IMR-90 (cell line): ENCODE results near the gene RETN. TPM values are rescaled to one million over a fixed set of nuclear protein-coding genes. Genes with fewer than 3 reads are reported as not detected.

Experiments
- ATAC-seq: fragments of 200-7000 bp; cut with Tn5 transposase; 2 replicates; pipeline ENCODE4 v1.9.1; 2020; ENCODE audit warnings: low read depth, mild to moderate bottlenecking, moderate library complexity
- BruUV-seq: library from RNA; stranded (reverse); fragments of 400-500 nt; replicated peaks from 2 replicates; lab custom pipeline; 2021; lab: Mats Ljungman, UMichigan
- CTCF ChIA-PET: fragments of 300-600 bp; formaldehyde crosslinking; extraction: SDS; loops from one replicate; lab custom pipeline; 2021; ENCODE audit warnings: antibody characterized with exemption; lab: Yijun Ruan, JAX
- POLR2A ChIA-PET: fragments of 300-600 bp; sonication (Branson Sonifier 250); formaldehyde crosslinking; loops from one replicate; lab custom pipeline; 2022; ENCODE audit warnings: antibody characterized with exemption; ENCODE audit not compliant: unreplicated experiment; lab: Charles Lee
- DNase-seq: peaks from one replicate; pipeline ENCODE4 v3.0.0; 2013
- H2AFZ ChIP-seq: replicated peaks from 2 replicates; pipeline ENCODE3; 2013; ENCODE audit warnings: low read length, mild to moderate bottlenecking; ENCODE audit not compliant: poor library complexity
- H2AK5ac ChIP-seq: 2 replicates; pipeline ENCODE4 v1.6.1; 2013; ENCODE audit warnings: low read depth, low read length, inconsistent platforms
- H2AK9ac ChIP-seq: replicated peaks from 2 replicates; pipeline ENCODE3; 2013; ENCODE audit warnings: mild to moderate bottlenecking, low read depth, low read length, moderate library complexity; ENCODE audit not compliant: poor library complexity
- H2BK120ac ChIP-seq: 2 replicates; pipeline ENCODE4 v1.6.1; 2013; ENCODE audit warnings: low read depth, low read length, inconsistent platforms
- H2BK15ac ChIP-seq: 3 replicates; pipeline ENCODE4 v1.6.1; 2013; ENCODE audit warnings: low read depth, low read length, inconsistent platforms
- H2BK20ac ChIP-seq: 2 replicates; pipeline ENCODE4 v1.6.1; 2013; ENCODE audit warnings: low read depth, mild to moderate bottlenecking, inconsistent platforms, low read length, moderate library complexity
- H2BK5ac ChIP-seq: 2 replicates; pipeline ENCODE4 v1.6.1; 2013; ENCODE audit warnings: mild to moderate bottlenecking, low read depth, low read length, inconsistent platforms; ENCODE audit not compliant: poor library complexity, severe bottlenecking
- H3K14ac ChIP-seq: replicated peaks from 2 replicates; pipeline ENCODE4 v1.6.1; 2013; ENCODE audit warnings: low read depth, low read length, inconsistent platforms
- H3K18ac ChIP-seq: 2 replicates; pipeline ENCODE4 v1.6.1; 2013; ENCODE audit warnings: low read depth, low read length, control low read depth
- H3K23ac ChIP-seq: 2 replicates; pipeline ENCODE4 v1.6.1; 2013; ENCODE audit warnings: low read depth, low read length, inconsistent platforms
- H3K27ac ChIP-seq: 2 replicates; pipeline ENCODE4 v1.5.1; 2013; ENCODE audit warnings: mild to moderate bottlenecking, control low read depth, low read length; ENCODE audit not compliant: insufficient read depth
- H3K27me3 ChIP-seq: 2 replicates; pipeline ENCODE4 v1.6.1; 2013; ENCODE audit warnings: low read length; ENCODE audit not compliant: control insufficient read depth, insufficient read depth
- H3K36me3 ChIP-seq: 2 replicates; pipeline ENCODE4 v1.6.1; 2013; ENCODE audit warnings: low read length, mixed read lengths; ENCODE audit not compliant: control insufficient read depth, insufficient read depth
- H3K4ac ChIP-seq: 2 replicates; pipeline ENCODE4 v1.6.1; 2013; ENCODE audit warnings: low read depth, low read length, inconsistent platforms
- H3K4me1 ChIP-seq: 2 replicates; pipeline ENCODE4 v1.6.1; 2013; ENCODE audit warnings: low read length, mixed read lengths; ENCODE audit not compliant: control insufficient read depth, insufficient read depth
- H3K4me2 ChIP-seq: 2 replicates; pipeline ENCODE4 v1.6.1; 2013; ENCODE audit warnings: low read depth, mild to moderate bottlenecking, control low read depth, low read length, moderate library complexity
- H3K4me3 ChIP-seq: 2 replicates; pipeline ENCODE4 v1.5.1; 2013; ENCODE audit warnings: low read depth, mild to moderate bottlenecking, control low read depth, low read length, moderate library complexity; ENCODE audit not compliant: insufficient read depth
- H3K56ac ChIP-seq: 2 replicates; pipeline ENCODE4 v1.6.1; 2013; ENCODE audit warnings: low read length, inconsistent platforms; ENCODE audit not compliant: insufficient read depth; ENCODE audit errors: extremely low read depth
- H3K79me1 ChIP-seq, 2 experiments: 2 replicates each; pipeline ENCODE4 v1.6.1; 2013; ENCODE audit warnings: low read length in 2 of 2, inconsistent platforms in 1 of 2, low read depth in 1 of 2
- H3K9ac ChIP-seq: 2 replicates; pipeline ENCODE4 v1.6.1; 2013; ENCODE audit warnings: low read depth, low read length, control low read depth
- H3K9me1 ChIP-seq: 2 replicates; pipeline ENCODE4 v1.6.1; 2013; ENCODE audit warnings: low read length, inconsistent platforms; ENCODE audit not compliant: insufficient read depth
- H3K9me3 ChIP-seq: 2 replicates; pipeline ENCODE4 v1.6.1; 2013; ENCODE audit warnings: low read length; ENCODE audit not compliant: control insufficient read depth, insufficient read depth
- H4K20me1 ChIP-seq: 2 replicates; pipeline ENCODE4 v1.6.1; 2013; ENCODE audit warnings: low read length, inconsistent platforms; ENCODE audit not compliant: insufficient read depth
- H4K5ac ChIP-seq: 2 replicates; pipeline ENCODE4 v1.6.1; 2013; ENCODE audit warnings: mild to moderate bottlenecking, low read depth, low read length, control low read depth
- H4K8ac ChIP-seq, 2 experiments: 2 replicates each; pipeline ENCODE4 v1.6.1; 2013; ENCODE audit warnings: low read depth in 2 of 2, low read length in 2 of 2, control low read depth in 1 of 2, inconsistent platforms in 1 of 2
- H4K91ac ChIP-seq: 2 replicates; pipeline ENCODE4 v1.6.1; 2013; ENCODE audit warnings: low read depth, low read length, inconsistent platforms; ENCODE audit not compliant: insufficient read depth
- BHLHE40 ChIP-seq: fragments of 150-350 bp; IDR thresholded peaks from 2 replicates; pipeline ENCODE4 v1.6.1; 2016; ENCODE audit warnings: mild to moderate bottlenecking, low read depth, low read length
- CEBPB ChIP-seq: IDR thresholded peaks from 2 replicates; pipeline ENCODE4 v1.6.1; 2012; ENCODE audit warnings: low read depth, low read length, improper control_type of control experiment
- CHD1 ChIP-seq: IDR thresholded peaks from 2 replicates; pipeline ENCODE4 v1.6.1; 2012; ENCODE audit warnings: low read depth, low read length, improper control_type of control experiment
- FOS ChIP-seq: fragments of 150-350 bp; IDR thresholded peaks from 2 replicates; pipeline ENCODE4 v1.6.1; 2016; ENCODE audit warnings: low read depth, low read length
- MAFK ChIP-seq: IDR thresholded peaks from 2 replicates; pipeline ENCODE4 v1.6.1; 2012; ENCODE audit warnings: low read depth, low read length, improper control_type of control experiment
- MAZ ChIP-seq: IDR thresholded peaks from 2 replicates; pipeline ENCODE4 v1.6.1; 2012; ENCODE audit warnings: low read depth, mild to moderate bottlenecking, low read length, improper control_type of control experiment, moderate library complexity, borderline replicate concordance
- MXI1 ChIP-seq: IDR thresholded peaks from 2 replicates; pipeline ENCODE4 v1.6.1; 2012; ENCODE audit warnings: low read depth, mild to moderate bottlenecking, low read length, moderate library complexity, borderline replicate concordance
- POLR2A ChIP-seq: IDR thresholded peaks from 2 replicates; pipeline ENCODE4 v1.6.1; 2012; ENCODE audit warnings: mild to moderate bottlenecking, low read depth, low read length
- RCOR1 ChIP-seq: IDR thresholded peaks from 2 replicates; pipeline ENCODE4 v1.6.1; 2012; ENCODE audit warnings: mild to moderate bottlenecking, low read length, improper control_type of control experiment; ENCODE audit not compliant: insufficient replicate concordance
- RFX5 ChIP-seq: IDR thresholded peaks from 2 replicates; pipeline ENCODE4 v1.8.0; 2012; ENCODE audit warnings: low read depth, mild to moderate bottlenecking, low read length, moderate library complexity
- SMC3 ChIP-seq: fragments of 150-350 bp; IDR thresholded peaks from 2 replicates; pipeline ENCODE4 v1.6.1; 2016; ENCODE audit warnings: low read depth, mild to moderate bottlenecking, antibody characterized with exemption, low read length, moderate library complexity
- WGBS, 2 experiments: methylation state at CpG; one replicate each; pipeline versions ENCODE4 v1.1.5 to v1.1.7; 2013; ENCODE audit warnings: missing lambda C conversion rate in 2 of 2; ENCODE audit not compliant: insufficient read length in 1 of 2; ENCODE audit errors: extremely low coverage in 2 of 2; 5-methylcytosine and 5-hydroxymethylcytosine counted together
- dilution Hi-C: fragments of 300-500 bp; cut with HindIII; formaldehyde crosslinking; loops from one replicate; pipeline ENCODE4 v1.14.3; 2018; ENCODE audit warnings: low sequenced_read_pairs; ENCODE audit not compliant: unreplicated experiment
- in situ Hi-C: fragments of 300-500 bp; cut with MboI; formaldehyde crosslinking; loops from 3 replicates; pipeline ENCODE4 v1.14.3; 2019; ENCODE audit warnings: low sequenced_read_pairs, inconsistent platforms, mixed read lengths
- intact Hi-C: fragments of 100-400 bp; cut with micrococcal nuclease; formaldehyde crosslinking; loops from 2 replicates; pipeline ENCODE4 v1.10.0; 2022
- polyA plus RNA-seq, 3 experiments: library from polyadenylated mRNA; depleted of rRNA; stranded (reverse); fragments of >200 nt; gene quantifications; 2 replicates each; pipeline ENCODE4 v1.2.3, GENCODE V29; 2012; ENCODE audit warnings: low replicate concordance in 1 of 3
- total RNA-seq: library from RNA; depleted of rRNA; stranded (reverse); fragments of >200 nt; gene quantifications from 2 replicates; pipeline ENCODE4 v1.2.3, GENCODE V29; 2012
- TF ChIP-seq, protein P1 (sequence below): conservative IDR thresholded peaks from 2 replicates; pipeline ENCODE4 v1.5.1; 2012; ENCODE audit warnings: mild to moderate bottlenecking, low read depth, low read length, improper control_type of control experiment
- TF ChIP-seq, protein P2 (sequence below): fragments of 150-350 bp; IDR thresholded peaks from 2 replicates; pipeline ENCODE4 v1.6.1; 2016; ENCODE audit warnings: low read depth, mild to moderate bottlenecking, low read length, moderate library complexity, borderline replicate concordance
- TF ChIP-seq, protein P3 (sequence below): fragments of 150-350 bp; IDR thresholded peaks from 2 replicates; pipeline ENCODE4 v1.6.1; 2017; ENCODE audit warnings: mild to moderate bottlenecking, antibody characterized with exemption, low read length, low read depth

The RETN gene
- total and polyA plus RNA-seq, 2 of the 4 experiments (the other 2 are of a cell fraction): not detected

- DNase-seq (no peak), ATAC-seq (no peak)
- Histone ChIP-seq H3K4me2 (no peak overlapping the region), H3K4me1 (no peaks in the 10 kb centered on the region), H3K9ac (no peak overlapping the region), H4K5ac (no peak overlapping the region), H3K36me3 (no peaks in the 10 kb centered on the region), H3K56ac (no peak overlapping the region), H3K18ac (no peak overlapping the region), H3K79me1 (no peaks in the 10 kb centered on the region), H4K8ac (no peak overlapping the region), H3K4ac (no peak overlapping the region), H2BK5ac (no peak overlapping the region), H2AFZ (no peak overlapping the region), H4K20me1 (no peaks in the 10 kb centered on the region), H3K9me3 (no peaks in the 10 kb centered on the region), H2BK120ac (no peak overlapping the region), H3K27ac (no peak overlapping the region), H2BK20ac (no peak overlapping the region), H3K23ac (no peak overlapping the region), H2AK9ac (no peak overlapping the region), H3K9me1 (no peaks in the 10 kb centered on the region), H3K4me3 (no peak overlapping the region), H3K27me3 (peaks cover 7% of the 10 kb centered on the region; the same call in 1 of the 2 replicates), H2AK5ac (no peak overlapping the region), H4K91ac (no peak overlapping the region), H2BK15ac (no peak overlapping the region), H3K14ac (no peak overlapping the region)
- in situ Hi-C loops (no loop called here), intact Hi-C loops (no loop called here), dilution Hi-C loops (no loop called here)
- no TSS peak for BruUV-seq
- WGBS, 2 experiments: no CpG with 5 or more reads among the region's 2 CpGs
- TF ChIP-seq, protein P1, sequence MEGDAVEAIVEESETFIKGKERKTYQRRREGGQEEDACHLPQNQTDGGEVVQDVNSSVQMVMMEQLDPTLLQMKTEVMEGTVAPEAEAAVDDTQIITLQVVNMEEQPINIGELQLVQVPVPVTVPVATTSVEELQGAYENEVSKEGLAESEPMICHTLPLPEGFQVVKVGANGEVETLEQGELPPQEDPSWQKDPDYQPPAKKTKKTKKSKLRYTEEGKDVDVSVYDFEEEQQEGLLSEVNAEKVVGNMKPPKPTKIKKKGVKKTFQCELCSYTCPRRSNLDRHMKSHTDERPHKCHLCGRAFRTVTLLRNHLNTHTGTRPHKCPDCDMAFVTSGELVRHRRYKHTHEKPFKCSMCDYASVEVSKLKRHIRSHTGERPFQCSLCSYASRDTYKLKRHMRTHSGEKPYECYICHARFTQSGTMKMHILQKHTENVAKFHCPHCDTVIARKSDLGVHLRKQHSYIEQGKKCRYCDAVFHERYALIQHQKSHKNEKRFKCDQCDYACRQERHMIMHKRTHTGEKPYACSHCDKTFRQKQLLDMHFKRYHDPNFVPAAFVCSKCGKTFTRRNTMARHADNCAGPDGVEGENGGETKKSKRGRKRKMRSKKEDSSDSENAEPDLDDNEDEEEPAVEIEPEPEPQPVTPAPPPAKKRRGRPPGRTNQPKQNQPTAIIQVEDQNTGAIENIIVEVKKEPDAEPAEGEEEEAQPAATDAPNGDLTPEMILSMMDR: no peak
- TF ChIP-seq POLR2A (no peak), RCOR1 (no peak), FOS (no peak), CEBPB (no peak), BHLHE40 (no peak), MAFK (no peak), RFX5 (no peak), MXI1 (no peak), CHD1 (no peak), SMC3 (no peak), MAZ (no peak)
- TF ChIP-seq, protein P2, sequence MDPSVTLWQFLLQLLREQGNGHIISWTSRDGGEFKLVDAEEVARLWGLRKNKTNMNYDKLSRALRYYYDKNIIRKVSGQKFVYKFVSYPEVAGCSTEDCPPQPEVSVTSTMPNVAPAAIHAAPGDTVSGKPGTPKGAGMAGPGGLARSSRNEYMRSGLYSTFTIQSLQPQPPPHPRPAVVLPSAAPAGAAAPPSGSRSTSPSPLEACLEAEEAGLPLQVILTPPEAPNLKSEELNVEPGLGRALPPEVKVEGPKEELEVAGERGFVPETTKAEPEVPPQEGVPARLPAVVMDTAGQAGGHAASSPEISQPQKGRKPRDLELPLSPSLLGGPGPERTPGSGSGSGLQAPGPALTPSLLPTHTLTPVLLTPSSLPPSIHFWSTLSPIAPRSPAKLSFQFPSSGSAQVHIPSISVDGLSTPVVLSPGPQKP: no peak
- TF ChIP-seq, protein P3, sequence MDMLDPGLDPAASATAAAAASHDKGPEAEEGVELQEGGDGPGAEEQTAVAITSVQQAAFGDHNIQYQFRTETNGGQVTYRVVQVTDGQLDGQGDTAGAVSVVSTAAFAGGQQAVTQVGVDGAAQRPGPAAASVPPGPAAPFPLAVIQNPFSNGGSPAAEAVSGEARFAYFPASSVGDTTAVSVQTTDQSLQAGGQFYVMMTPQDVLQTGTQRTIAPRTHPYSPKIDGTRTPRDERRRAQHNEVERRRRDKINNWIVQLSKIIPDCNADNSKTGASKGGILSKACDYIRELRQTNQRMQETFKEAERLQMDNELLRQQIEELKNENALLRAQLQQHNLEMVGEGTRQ: no peak
- ChIA-PET POLR2A (no interaction called here), CTCF (no interaction called here)
Measured at GRCh38 chr19:7650148-7650547, 18.7 kb upstream of the RETN start.
